Neural progenitor cell (in vitro differentiated cells): ENCODE data around the gene GLTP. TPM values are rescaled to one million over a fixed set of nuclear protein-coding genes. Genes with fewer than 3 reads are reported as not detected.

ENCODE experiments used
- DNase-seq: peaks from one replicate; pipeline ENCODE4 v3.0.0-alpha.2; 2016; ENCODE audit warnings: low spot score
- H2AFZ ChIP-seq: fragments of 200-600 bp; sonication (generic); replicated peaks from 2 replicates; pipeline ENCODE4 v1.6.1; 2016; ENCODE audit warnings: antibody characterized with exemption
- H3F3A ChIP-seq: fragments of 200-600 bp; sonication (generic); 2 replicates; pipeline ENCODE4 v1.6.1; 2016; ENCODE audit warnings: antibody characterized with exemption, low read depth
- H3K27ac ChIP-seq: fragments of 200-600 bp; sonication (generic); 2 replicates; pipeline ENCODE4 v1.5.1; 2016; ENCODE audit warnings: mild to moderate bottlenecking
- H3K27me3 ChIP-seq: fragments of 200-600 bp; sonication (generic); 2 replicates; pipeline ENCODE4 v1.6.1; 2016; ENCODE audit warnings: mild to moderate bottlenecking, moderate library complexity
- H3K36me3 ChIP-seq: fragments of 200-600 bp; sonication (generic); 2 replicates; pipeline ENCODE4 v1.5.1; 2016
- H3K4me1 ChIP-seq: fragments of 200-600 bp; sonication (generic); 2 replicates; pipeline ENCODE4 v1.6.1; 2016; ENCODE audit warnings: mixed run types
- H3K4me2 ChIP-seq: fragments of 200-600 bp; sonication (generic); 2 replicates; pipeline ENCODE4 v1.6.1; 2016
- H3K4me3 ChIP-seq: fragments of 200-600 bp; sonication (generic); 2 replicates; pipeline ENCODE4 v1.5.1; 2016
- H3K79me2 ChIP-seq: fragments of 200-600 bp; sonication (generic); 2 replicates; pipeline ENCODE4 v1.6.1; 2016; ENCODE audit warnings: low read depth
- H3K9ac ChIP-seq: fragments of 200-600 bp; sonication (generic); 2 replicates; pipeline ENCODE4 v1.6.1; 2016
- H3K9me3 ChIP-seq: fragments of 200-600 bp; sonication (generic); 2 replicates; pipeline ENCODE4 v1.5.1; 2016; ENCODE audit warnings: low read depth
- H4K20me1 ChIP-seq: fragments of 200-600 bp; sonication (generic); 2 replicates; pipeline ENCODE4 v1.6.1; 2016; ENCODE audit warnings: low read depth
- H3K27ac Mint-ChIP-seq: 3 replicates; pipeline ENCODE4 v1.8.0; 2021; ENCODE audit warnings: mixed read lengths
- H3K27me3 Mint-ChIP-seq: 2 replicates; pipeline ENCODE4 v1.8.0; 2022; ENCODE audit warnings: low read depth, mild to moderate bottlenecking, inconsistent platforms, moderate library complexity, mixed read lengths; ENCODE audit not compliant: insufficient read depth
- H3K36me3 Mint-ChIP-seq: 3 replicates; pipeline ENCODE4 v1.8.0; 2021; ENCODE audit warnings: mixed read lengths
- H3K4me1 Mint-ChIP-seq: 3 replicates; pipeline ENCODE4 v1.8.0; 2021; ENCODE audit warnings: mixed read lengths
- H3K4me3 Mint-ChIP-seq: 3 replicates; pipeline ENCODE4 v1.8.0; 2021; ENCODE audit warnings: mild to moderate bottlenecking, moderate library complexity, mixed read lengths
- H3K9me3 Mint-ChIP-seq: 3 replicates; pipeline ENCODE4 v1.8.0; 2020; ENCODE audit warnings: mixed read lengths
- EZH2 ChIP-seq: fragments of 200-600 bp; sonication (generic); IDR thresholded peaks from 2 replicates; pipeline ENCODE4 v1.6.1; 2017; ENCODE audit warnings: antibody characterized with exemption, mild to moderate bottlenecking, moderate library complexity
- EZH2phosphoT487 ChIP-seq: fragments of 200-600 bp; sonication (generic); IDR thresholded peaks from 2 replicates; pipeline ENCODE4 v1.6.1; 2017; ENCODE audit warnings: antibody characterized with exemption
- total RNA-seq: library from RNA; depleted of rRNA; stranded (reverse); fragments of >200 nt; gene quantifications from 2 replicates; pipeline ENCODE4 v1.2.3, GENCODE V29; 2015; ENCODE audit warnings: low replicate concordance
- TF ChIP-seq, protein P1 (sequence below): fragments of 200-600 bp; sonication (generic); IDR thresholded peaks from 2 replicates; pipeline ENCODE4 v1.5.1; 2017; ENCODE audit warnings: antibody characterized with exemption, mild to moderate bottlenecking

Gene GLTP
- total RNA-seq, 1 donor from 2014 or later: 24.0 TPM

DNA sequence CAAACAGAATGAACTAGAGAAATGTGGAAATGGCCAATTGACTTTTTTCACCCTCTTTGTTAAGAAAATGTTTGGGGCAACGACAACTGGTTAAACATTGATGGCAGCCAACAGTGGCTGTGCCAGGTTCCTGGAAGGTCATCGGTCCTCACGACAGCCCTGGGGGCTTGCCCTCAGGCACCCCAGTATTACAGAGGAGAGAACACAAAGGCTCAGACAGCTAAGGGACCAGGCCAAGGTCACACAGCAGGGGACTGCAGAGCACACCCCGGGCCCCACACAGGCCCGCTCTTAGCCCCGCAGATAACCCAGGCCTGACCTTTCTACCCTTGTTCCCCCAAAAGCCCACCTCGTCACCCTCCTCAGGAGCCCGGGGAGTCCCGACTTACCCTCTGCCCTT is 48.4 kb downstream of the GLTP start:
- Mint-ChIP-seq H3K27me3 (peaks cover 17% of the 10 kb centered on the region), H3K9me3 (no peaks in the 10 kb centered on the region), H3K27ac (no peak overlapping the region), H3K36me3 (no peaks in the 10 kb centered on the region), H3K4me1 (peaks cover 6% of the 10 kb centered on the region), H3K4me3 (no peak overlapping the region)
- TF ChIP-seq EZH2: no peak
- TF ChIP-seq EZH2phosphoT487: no peak
- Histone ChIP-seq H3K4me1 (no peaks in the 10 kb centered on the region), H3K9ac (no peak overlapping the region), H3K9me3 (no peaks in the 10 kb centered on the region), H3K4me2 (peak overlapping the region; percentile 85), H3K4me3 (no peak overlapping the region), H3K27ac (no peak overlapping the region), H2AFZ (no peak overlapping the region), H3F3A (peaks cover 10% of the 10 kb centered on the region), H3K79me2 (no peaks in the 10 kb centered on the region), H3K36me3 (no peaks in the 10 kb centered on the region), H3K27me3 (peaks cover 15% of the 10 kb centered on the region), H4K20me1 (no peaks in the 10 kb centered on the region)
- no peak for DNase-seq

DNA sequence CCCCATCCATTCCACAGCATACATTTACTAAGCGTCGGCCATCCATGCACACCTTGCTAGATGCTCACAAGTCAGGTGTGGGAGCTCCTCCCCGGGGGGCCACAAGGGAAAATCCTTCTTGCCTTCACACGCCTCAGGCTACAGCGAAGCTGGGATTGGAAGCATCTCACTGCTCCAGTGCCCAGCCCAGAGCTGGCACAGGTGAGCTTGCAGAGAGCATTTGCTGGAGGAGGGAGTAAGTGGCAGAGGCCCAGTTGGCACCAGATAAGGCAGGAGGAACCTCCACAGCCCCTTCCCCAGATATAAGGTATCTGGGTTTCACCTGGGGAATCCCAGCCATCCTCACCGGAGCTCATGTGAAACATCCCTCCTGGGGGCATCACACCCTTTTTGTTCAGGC is 49.0 kb downstream of the GLTP start:
- peaks cover 20% of the 10 kb centered on the region for H3K27me3 Mint-ChIP-seq

DNA sequence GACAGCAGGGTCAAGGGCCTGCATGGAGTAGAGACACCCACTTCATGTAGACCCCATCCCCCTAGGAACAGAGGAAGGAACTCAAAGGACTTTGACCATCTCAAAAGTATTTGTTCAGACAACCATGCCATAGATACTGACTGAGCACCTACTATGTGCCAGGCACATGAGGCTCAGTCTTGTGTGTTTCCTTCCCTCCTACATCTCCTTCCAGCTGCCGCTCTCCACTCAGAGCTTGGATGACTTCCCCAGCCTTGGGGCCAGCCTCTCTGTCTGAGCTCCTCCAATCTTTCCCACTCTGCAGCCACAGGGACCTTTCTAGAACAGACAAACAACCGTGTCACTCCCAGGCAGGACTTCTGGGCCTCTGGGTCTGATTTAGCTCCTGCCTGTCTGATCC is 49.6 kb downstream of the GLTP start:
- no peaks in the 10 kb centered on the region for H3K79me2 ChIP-seq
- peaks cover 10% of the 10 kb centered on the region for H3F3A ChIP-seq
- H3K27ac Mint-ChIP-seq: no peak overlapping the region
- H3K9me3 Mint-ChIP-seq: no peaks in the 10 kb centered on the region
- H3K27me3 Mint-ChIP-seq: peaks cover 18% of the 10 kb centered on the region
- H3K27me3 ChIP-seq: peaks cover 15% of the 10 kb centered on the region
- H3K4me2 ChIP-seq: no peak overlapping the region
- no peaks in the 10 kb centered on the region for H4K20me1 ChIP-seq
- H3K4me1 ChIP-seq: no peaks in the 10 kb centered on the region
- no peak for DNase-seq
- no peak overlapping the region for H2AFZ ChIP-seq
- no peaks in the 10 kb centered on the region for H3K9me3 ChIP-seq
- H3K27ac ChIP-seq: no peak overlapping the region
- no peaks in the 10 kb centered on the region for H3K36me3 ChIP-seq
- H3K36me3 Mint-ChIP-seq: no peaks in the 10 kb centered on the region
- H3K4me3 Mint-ChIP-seq: no peak overlapping the region
- H3K4me3 ChIP-seq: no peak overlapping the region
- peaks cover 6% of the 10 kb centered on the region for H3K4me1 Mint-ChIP-seq
- no peak overlapping the region for H3K9ac ChIP-seq
- TF ChIP-seq, protein P1, sequence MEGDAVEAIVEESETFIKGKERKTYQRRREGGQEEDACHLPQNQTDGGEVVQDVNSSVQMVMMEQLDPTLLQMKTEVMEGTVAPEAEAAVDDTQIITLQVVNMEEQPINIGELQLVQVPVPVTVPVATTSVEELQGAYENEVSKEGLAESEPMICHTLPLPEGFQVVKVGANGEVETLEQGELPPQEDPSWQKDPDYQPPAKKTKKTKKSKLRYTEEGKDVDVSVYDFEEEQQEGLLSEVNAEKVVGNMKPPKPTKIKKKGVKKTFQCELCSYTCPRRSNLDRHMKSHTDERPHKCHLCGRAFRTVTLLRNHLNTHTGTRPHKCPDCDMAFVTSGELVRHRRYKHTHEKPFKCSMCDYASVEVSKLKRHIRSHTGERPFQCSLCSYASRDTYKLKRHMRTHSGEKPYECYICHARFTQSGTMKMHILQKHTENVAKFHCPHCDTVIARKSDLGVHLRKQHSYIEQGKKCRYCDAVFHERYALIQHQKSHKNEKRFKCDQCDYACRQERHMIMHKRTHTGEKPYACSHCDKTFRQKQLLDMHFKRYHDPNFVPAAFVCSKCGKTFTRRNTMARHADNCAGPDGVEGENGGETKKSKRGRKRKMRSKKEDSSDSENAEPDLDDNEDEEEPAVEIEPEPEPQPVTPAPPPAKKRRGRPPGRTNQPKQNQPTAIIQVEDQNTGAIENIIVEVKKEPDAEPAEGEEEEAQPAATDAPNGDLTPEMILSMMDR: no peak
- TF ChIP-seq EZH2: no peak
- TF ChIP-seq EZH2phosphoT487: no peak

More for the DNA sequence above, 49.0 kb downstream of the GLTP start:
- Histone ChIP-seq H3K27ac (no peak overlapping the region), H3K9ac (no peak overlapping the region), H3K4me3 (no peak overlapping the region), H3K79me2 (no peaks in the 10 kb centered on the region), H3K9me3 (no peaks in the 10 kb centered on the region), H3K4me2 (no peak overlapping the region), H3K27me3 (peaks cover 15% of the 10 kb centered on the region), H4K20me1 (no peaks in the 10 kb centered on the region), H3F3A (peaks cover 10% of the 10 kb centered on the region), H2AFZ (no peak overlapping the region), H3K36me3 (no peaks in the 10 kb centered on the region), H3K4me1 (no peaks in the 10 kb centered on the region)
- no peaks in the 10 kb centered on the region for H3K36me3 Mint-ChIP-seq
- peaks cover 6% of the 10 kb centered on the region for H3K4me1 Mint-ChIP-seq
- H3K9me3 Mint-ChIP-seq: no peaks in the 10 kb centered on the region
- DNase-seq: no peak
- TF ChIP-seq EZH2phosphoT487 (no peak), EZH2 (no peak)
- TF ChIP-seq, protein P1: no peak
- H3K27ac Mint-ChIP-seq: no peak overlapping the region
- no peak overlapping the region for H3K4me3 Mint-ChIP-seq

DNA sequence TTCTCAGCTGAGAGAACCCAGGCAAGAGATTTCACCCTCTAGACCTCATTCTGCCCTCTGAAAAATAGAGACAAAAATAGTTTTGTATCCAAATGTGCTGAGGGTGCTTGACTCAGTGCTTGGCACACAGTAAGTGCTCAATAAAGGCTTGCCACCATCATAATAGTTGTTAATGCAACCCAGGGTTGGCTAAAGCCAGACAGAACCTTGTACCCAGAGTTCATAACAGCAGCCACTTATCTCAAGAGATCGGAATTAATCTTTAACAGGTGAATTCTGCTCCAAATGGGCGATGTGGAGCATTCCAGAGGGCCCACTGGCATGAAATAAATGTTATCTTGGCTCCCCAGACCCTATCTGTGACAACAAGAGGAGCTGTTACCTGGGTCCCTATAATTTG is 50.1 kb downstream of the GLTP start:
- Mint-ChIP-seq H3K36me3 (no peaks in the 10 kb centered on the region), H3K27me3 (peaks cover 19% of the 10 kb centered on the region), H3K4me1 (peaks cover 6% of the 10 kb centered on the region), H3K4me3 (no peak overlapping the region), H3K9me3 (no peaks in the 10 kb centered on the region), H3K27ac (no peak overlapping the region)
- no peak for TF ChIP-seq EZH2phosphoT487
- TF ChIP-seq EZH2: no peak
- H3K4me3 ChIP-seq: no peak overlapping the region
- no peaks in the 10 kb centered on the region for H3K4me1 ChIP-seq
- no peak overlapping the region for H3K27ac ChIP-seq
- H3F3A ChIP-seq: peaks cover 10% of the 10 kb centered on the region
- H3K79me2 ChIP-seq: no peaks in the 10 kb centered on the region
- H4K20me1 ChIP-seq: no peaks in the 10 kb centered on the region
- no peaks in the 10 kb centered on the region for H3K36me3 ChIP-seq
- H3K9me3 ChIP-seq: no peaks in the 10 kb centered on the region
- H3K4me2 ChIP-seq: no peak overlapping the region
- H3K9ac ChIP-seq: no peak overlapping the region
- no peak overlapping the region for H2AFZ ChIP-seq
- H3K27me3 ChIP-seq: peaks cover 15% of the 10 kb centered on the region
- no peak for DNase-seq
